ENCODE data around the gene MSRB3. TPM values are rescaled to one million over a fixed set of nuclear protein-coding genes. Genes with fewer than 3 reads are reported as not detected.
"Not testable (repeated sequence)": the region's sequence is repeated elsewhere in the genome, so short reads cannot be mapped to it uniquely, and the experiment has no call there.

MSRB3 gene
- total RNA-seq: 33.8 and 44.2 TPM in 2 replicates

GRCh38 chr12:65278576-65279368 lies at the start of gene MSRB3:
TSS of gene MSRB3 (plus strand) at chr12:65278683. CDS start at chr12:65308580, 29,897 bp downstream.
- peak; percentile 79 for DNase-seq (ENCODE audit: low read depth in 2 of 2)

GRCh38 chr12:65229441-65229840 lies 49.0 kb upstream of the MSRB3 start:
- DNase-seq (ENCODE audit: low read depth in 2 of 2): peak; percentile 24 to 86

GRCh38 chr12:65232476-65233077 lies 45.9 kb upstream of the MSRB3 start:
- DNase-seq (ENCODE audit: low read depth in 2 of 2): peak; percentile 56 to 58

DNA sequence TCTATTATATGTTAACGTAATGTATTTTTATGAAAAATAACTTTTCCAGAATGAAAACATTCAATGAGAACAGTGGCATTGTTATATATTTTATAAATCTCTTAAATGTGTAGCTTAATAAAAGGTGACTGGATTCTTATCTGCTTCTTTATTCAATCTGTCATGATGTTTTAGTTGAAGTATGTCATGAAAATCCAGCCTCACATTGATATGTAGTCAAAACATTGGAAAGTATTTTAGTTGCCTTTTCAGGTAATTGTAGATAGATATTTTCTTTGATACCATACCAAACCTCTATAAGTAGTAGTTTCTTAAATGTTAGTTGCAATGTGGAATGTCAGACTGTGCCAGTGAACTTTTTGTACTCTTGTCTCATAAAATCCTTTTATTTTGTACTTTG lies 41.3 kb upstream of the MSRB3 start:
- no peak for DNase-seq (ENCODE audit: low read depth in 2 of 2)

DNA sequence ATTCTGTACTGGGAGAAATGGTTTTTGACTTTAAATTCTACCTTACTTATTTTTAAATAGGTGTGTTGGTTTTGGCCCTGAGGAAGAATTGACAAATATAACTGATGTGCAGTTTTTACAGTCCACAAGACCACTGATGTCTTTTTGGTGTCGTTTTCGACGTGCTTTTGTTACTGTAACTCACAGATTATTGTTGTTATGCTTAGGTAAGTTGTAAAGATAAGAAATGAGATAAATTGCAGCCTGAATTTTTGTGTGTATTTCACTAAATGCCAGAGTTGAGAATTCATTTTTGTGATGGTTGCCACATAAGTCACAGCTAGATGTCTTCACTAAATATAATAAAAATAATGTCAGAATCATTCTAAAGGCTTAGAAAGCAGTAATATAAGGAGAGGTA lies 39.9 kb upstream of the MSRB3 start:
- DNase-seq (ENCODE audit: low read depth in 2 of 2): no peak

- DNase-seq (ENCODE audit: low read depth in 2 of 2): peak in 1 of 2 donors; percentile 23
Measured at GRCh38 chr12:65248656-65249633, 29.5 kb upstream of the MSRB3 start.

DNA sequence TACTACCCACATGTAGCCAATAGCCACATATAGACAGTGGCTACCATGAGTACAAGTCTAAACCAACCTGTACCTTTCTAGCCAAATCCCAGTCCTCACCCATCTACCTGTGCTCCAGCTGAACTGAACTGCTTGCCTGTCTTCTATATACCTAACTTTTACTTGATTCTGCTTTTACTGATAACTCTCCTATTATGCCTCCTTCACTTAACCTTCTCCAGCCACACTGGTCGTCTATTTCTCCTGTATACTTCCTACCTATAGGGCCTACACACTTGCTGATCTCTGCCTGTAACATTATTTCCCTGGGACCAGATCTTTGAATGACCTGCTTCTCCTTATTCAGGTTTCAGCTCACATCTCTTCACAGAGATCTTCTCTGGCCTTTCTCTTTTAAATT lies 26.0 kb upstream of the MSRB3 start:
- DNase-seq (ENCODE audit: low read depth in 2 of 2): no peak

GRCh38 chr12:65257986-65258385 lies 20.5 kb upstream of the MSRB3 start:
- no peak for DNase-seq (ENCODE audit: low read depth in 2 of 2)

DNA sequence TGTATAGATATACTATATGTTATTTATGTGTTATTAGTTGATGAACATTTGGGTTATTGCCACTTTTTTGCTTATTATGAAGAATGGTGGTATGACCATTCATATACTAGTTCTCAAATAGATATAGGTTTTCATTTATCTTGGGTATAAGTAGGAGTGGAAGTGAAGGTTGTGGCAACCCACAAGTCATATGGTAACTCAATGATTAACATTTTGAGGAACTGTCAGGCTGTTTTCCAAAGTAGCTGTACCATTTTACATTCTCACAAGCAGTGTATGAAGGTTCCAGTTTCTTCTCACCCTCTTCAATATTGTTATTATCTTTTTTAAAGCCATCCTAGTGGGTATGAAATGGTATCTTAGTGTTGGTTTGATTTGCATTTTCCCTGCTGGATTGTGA lies 19.0 kb upstream of the MSRB3 start:
- DNase-seq (ENCODE audit: low read depth in 2 of 2): no peak

DNA sequence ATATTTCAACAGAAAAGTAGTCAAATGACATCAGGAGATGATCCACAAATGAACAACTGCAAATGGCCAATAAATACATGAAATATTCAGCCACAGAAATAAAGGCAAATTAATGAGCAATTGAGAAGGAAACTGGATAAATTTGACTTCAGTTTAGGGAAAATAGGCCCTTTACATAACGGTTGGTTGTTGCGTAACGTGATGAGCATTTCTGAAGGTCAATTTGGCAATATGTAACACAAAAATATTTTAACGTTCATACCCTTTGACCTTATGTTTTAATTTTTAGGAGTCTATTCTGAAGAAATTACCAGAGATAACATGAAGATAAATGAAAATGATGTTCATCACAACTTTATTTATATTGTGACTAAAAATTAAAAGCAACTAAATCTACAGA lies 14.7 kb upstream of the MSRB3 start:
- DNase-seq (ENCODE audit: low read depth in 2 of 2): no peak

GRCh38 chr12:65266408-65266807 lies 12.1 kb upstream of the MSRB3 start:
- peak in 1 of 2 donors; percentile 54 for DNase-seq (ENCODE audit: low read depth in 2 of 2)

- peak; percentile 73 to 75 for DNase-seq (ENCODE audit: low read depth in 2 of 2)
Measured at GRCh38 chr12:65269603-65270002, 8.9 kb upstream of the MSRB3 start.

DNA sequence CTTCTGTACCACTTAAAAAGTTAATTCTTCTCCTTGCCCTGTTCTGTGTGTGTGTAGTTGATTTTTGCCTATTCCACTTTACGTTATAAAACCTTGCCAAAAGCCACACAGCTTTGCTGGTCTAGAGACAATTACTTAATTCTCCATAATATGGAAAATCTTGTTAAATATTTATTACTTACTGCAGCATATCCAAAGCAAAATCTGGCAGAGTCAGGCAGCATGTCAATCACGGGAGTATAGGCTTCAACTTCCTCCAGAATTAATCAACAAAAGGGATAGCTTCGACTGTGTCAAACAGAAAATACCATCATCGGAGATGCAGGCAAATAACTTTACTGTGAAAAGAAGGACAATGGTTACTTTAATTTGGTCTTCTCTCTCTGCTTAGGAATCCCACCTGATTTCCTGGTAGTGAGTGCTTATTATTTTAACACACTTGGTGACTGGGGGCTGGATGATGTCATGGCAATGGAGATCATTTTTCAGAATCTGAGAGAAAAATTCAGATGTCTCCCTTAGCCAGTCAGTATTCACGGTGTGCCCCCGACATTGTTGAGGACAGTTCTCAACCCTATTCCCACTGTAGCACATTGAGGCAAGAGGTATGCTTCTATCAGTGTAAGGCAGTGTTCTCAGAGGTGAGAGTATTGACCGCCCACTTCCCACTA lies 3.7 kb upstream of the MSRB3 start:
- DNase-seq (ENCODE audit: low read depth in 2 of 2): no peak

- DNase-seq (ENCODE audit: low read depth in 2 of 2): no peak
Measured at GRCh38 chr12:65275627-65276026, 2.9 kb upstream of the MSRB3 start.

- DNase-seq (ENCODE audit: low read depth in 2 of 2): no peak
Measured at GRCh38 chr12:65276916-65277530, 1.5 kb upstream of the MSRB3 start.

DNA sequence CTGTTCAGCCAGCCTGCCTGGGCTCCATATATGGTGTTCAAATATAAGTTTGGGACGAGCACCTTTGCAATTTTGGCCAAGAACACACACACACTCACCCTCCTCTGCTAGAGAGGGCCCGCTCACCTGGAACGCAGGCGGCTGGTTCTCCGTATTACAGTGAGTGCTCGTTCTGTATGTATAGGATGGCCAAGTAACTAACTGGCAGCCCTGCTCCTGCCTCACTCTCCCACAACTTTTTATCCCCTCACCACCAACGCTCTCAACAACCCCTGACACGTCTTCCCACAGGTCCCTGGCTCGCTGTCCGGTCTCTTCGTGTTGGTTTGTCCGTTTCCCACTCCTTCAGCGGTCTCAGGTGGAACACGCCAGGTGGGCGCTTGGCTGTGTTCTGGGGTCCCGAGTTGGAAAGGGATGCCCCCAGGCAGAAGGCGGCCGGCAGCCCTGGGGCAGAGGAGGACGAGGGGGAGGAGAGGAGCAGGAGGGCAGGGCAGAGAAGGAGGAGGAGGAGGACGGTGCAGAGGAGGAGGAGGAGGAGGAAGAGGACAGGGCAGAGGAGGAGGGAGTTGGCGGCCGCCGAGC lies 398 bp upstream of the MSRB3 start:
- no peak for DNase-seq (ENCODE audit: low read depth in 2 of 2)

DNA sequence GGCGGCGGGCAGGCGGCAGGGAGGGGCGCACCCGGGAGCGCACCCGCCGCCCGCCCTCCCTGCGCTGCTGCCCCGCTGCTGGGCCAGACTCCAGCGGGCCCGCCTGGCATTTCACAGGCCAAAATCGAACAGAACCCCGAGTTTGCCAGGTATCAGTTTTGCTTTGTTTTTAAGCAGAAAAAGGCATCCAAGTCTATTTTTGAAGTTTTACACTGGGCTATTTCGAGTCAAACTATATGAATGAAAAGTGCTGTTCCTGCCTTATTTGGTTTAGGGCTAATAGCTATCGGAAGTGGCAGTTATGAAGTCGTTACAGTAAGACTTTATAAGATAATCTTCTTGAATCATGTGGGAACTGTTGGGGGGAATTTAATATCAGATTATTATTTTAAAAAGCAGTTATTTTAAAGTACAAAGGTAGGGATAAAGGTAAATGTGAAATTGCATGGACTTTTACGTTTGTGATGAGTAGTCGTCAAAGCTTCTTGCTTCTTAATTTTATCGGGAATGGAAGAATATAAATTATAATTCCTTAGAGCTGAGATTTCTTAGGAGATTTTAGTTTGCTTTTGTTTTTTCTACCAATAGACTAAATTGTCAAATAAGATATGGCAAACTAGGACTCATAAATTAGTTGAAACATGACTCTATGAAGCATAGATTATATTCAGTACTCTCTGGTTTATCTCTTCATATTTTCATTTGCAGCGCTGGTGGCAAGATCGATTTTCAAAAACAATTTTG lies 1.1 kb downstream of the MSRB3 start:
- peak in 1 of 2 donors; percentile 70 for DNase-seq (ENCODE audit: low read depth in 2 of 2)

GRCh38 chr12:65280306-65280705 lies 1.8 kb downstream of the MSRB3 start:
- peak; percentile 25 to 41 for DNase-seq (ENCODE audit: low read depth in 2 of 2)

GRCh38 chr12:65282840-65283239 lies 4.4 kb downstream of the MSRB3 start:
- peak in 1 of 2 donors; percentile 16 for DNase-seq (ENCODE audit: low read depth in 2 of 2)

GRCh38 chr12:65285532-65285931 lies 7.0 kb downstream of the MSRB3 start:
- not testable (repeated sequence) for DNase-seq (ENCODE audit: low read depth in 2 of 2)

Data from lung microvascular endothelial cell (primary cell).